Right lobe of liver (tissue), 6 donors: ENCODE results near the gene CMBL. TPM values are rescaled to one million over a fixed set of nuclear protein-coding genes. Genes with fewer than 3 reads are reported as not detected.
"Not testable (repeated sequence)": the region's sequence is repeated elsewhere in the genome, so short reads cannot be mapped to it uniquely, and the experiment has no call there.

Experiments used
- ATAC-seq, 4 donors: fragments of 200-7000 bp; cut with Tn5 transposase; one replicate each; pipeline ENCODE4 v1.9.1; 2020; ENCODE audit warnings: mild to moderate bottlenecking in 4 of 4, moderate library complexity in 4 of 4
- DNase-seq, 3 donors: peaks; one replicate each; pipeline ENCODE4 v3.0.0-alpha.2; 2020
- H3K27ac ChIP-seq, 3 donors: fragments of 200-600 bp; one replicate each; pipeline ENCODE4 v1.8.0; 2022
- H3K27me3 ChIP-seq, 2 donors: fragments of 200-600 bp; one replicate each; pipeline ENCODE4 v1.8.0; 2022
- H3K36me3 ChIP-seq, 4 donors: fragments of 200-600 bp; sonication (generic) in 1 of 4; one replicate each; pipeline versions ENCODE4 v1.5.1 to v1.8.0; 2017 to 2022; ENCODE audit warnings: control low read depth in 1 of 4
- H3K4me1 ChIP-seq, 4 donors: fragments of 200-600 bp; sonication (generic) in 1 of 4; one replicate each; pipeline versions ENCODE4 v1.5.1 to v1.8.0; 2017 to 2022; ENCODE audit warnings: control low read depth in 1 of 4
- H3K4me3 ChIP-seq, 3 donors: fragments of 200-600 bp; one replicate each; pipeline ENCODE4 v1.8.0; 2022
- H3K9me3 ChIP-seq, 4 donors: fragments of 200-600 bp; sonication (generic) in 1 of 4; one replicate each; pipeline versions ENCODE4 v1.5.1 to v1.8.0; 2017 to 2022; ENCODE audit warnings: control low read depth in 1 of 4
- POLR2A ChIP-seq: fragments of 450-650 bp; IDR thresholded peaks from one replicate; pipeline ENCODE4 v1.6.1; 2017; ENCODE audit warnings: antibody characterized with exemption, mild to moderate bottlenecking
- WGBS: methylation state at CpG from one replicate; pipeline ENCODE4 v1.1.6; 2018; ENCODE audit warnings: low coverage, low lambda C conversion rate; ENCODE audit not compliant: insufficient coverage; ENCODE audit errors: missing lambda C conversion rate; 5-methylcytosine and 5-hydroxymethylcytosine counted together
- intact Hi-C, 2 donors: fragments of 100-400 bp; cut with DNase I; formaldehyde crosslinking; loops; one replicate each; pipeline versions ENCODE4 v1.11.2 to v1.14.1; 2022
- total RNA-seq, 6 experiments: library from RNA; depleted of rRNA in 2 of 6; stranded (reverse); fragments of >200 nt in 2 of 6; fragmentation: NEBNext Ultra II Directional in 3 of 6; extraction: Animal tissue kit (Norgen Biotek cat#: 25700) in 3 of 6; gene quantifications; one replicate each; pipeline versions ENCODE4 v1.1.0 to v1.2.4, GENCODE V29; 2016 to 2023
- TF ChIP-seq, protein P1 (sequence below), 4 donors: fragments of 200-600 bp in 3 of 4; fragments of 450-650 bp in 1 of 4; IDR thresholded peaks; one replicate each; pipeline versions ENCODE4 v1.5.1 to v1.8.0; 2016 to 2022; ENCODE audit warnings: antibody characterized with exemption in 4 of 4, mild to moderate bottlenecking in 2 of 4
- donor health status: DM: no; HTN: yes; CAD: no.
- donor health status: DM: no; HTN: no; CAD: no.
- donor health status: DM: no; HTN: no; CAD: no.
- donor health status: DM: no; HTN: yes; CAD: no.
- donor health status: DM: no; HTN: yes; CAD: no.

Gene CMBL
- total RNA-seq, 6 experiments from 2014 or later: 29.4 to 206 (median 97.7) TPM

DNA sequence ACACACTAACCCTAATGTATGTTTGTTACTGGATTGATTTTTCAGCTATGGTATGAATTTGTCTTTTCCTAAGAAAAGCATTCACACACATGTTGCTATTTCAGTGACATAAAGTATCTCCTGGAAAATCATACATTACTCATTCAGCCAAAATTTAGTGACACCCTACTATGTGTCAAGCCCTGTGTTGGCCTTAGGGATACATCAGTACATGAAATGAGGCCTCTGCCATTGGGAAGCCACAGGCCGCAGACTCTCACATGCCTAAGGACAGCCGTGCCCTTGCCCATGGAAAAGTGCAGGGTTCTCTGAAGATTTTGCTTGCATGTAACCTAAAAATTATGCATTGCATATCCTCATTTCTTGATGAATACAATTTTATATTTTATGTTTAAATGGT is 40.6 kb upstream of the CMBL start:
- H3K4me1 ChIP-seq: peaks cover 0 to 7% (median 0%) of the 10 kb centered on the region in 4 donors
- H3K36me3 ChIP-seq: no peaks in the 10 kb centered on the region
- H3K27me3 ChIP-seq: no peaks in the 10 kb centered on the region
- H3K4me3 ChIP-seq: no peak overlapping the region
- TF ChIP-seq POLR2A: no peak
- TF ChIP-seq, protein P1, sequence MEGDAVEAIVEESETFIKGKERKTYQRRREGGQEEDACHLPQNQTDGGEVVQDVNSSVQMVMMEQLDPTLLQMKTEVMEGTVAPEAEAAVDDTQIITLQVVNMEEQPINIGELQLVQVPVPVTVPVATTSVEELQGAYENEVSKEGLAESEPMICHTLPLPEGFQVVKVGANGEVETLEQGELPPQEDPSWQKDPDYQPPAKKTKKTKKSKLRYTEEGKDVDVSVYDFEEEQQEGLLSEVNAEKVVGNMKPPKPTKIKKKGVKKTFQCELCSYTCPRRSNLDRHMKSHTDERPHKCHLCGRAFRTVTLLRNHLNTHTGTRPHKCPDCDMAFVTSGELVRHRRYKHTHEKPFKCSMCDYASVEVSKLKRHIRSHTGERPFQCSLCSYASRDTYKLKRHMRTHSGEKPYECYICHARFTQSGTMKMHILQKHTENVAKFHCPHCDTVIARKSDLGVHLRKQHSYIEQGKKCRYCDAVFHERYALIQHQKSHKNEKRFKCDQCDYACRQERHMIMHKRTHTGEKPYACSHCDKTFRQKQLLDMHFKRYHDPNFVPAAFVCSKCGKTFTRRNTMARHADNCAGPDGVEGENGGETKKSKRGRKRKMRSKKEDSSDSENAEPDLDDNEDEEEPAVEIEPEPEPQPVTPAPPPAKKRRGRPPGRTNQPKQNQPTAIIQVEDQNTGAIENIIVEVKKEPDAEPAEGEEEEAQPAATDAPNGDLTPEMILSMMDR (IDR thresholded peaks at IDR 0.05): no peak
- no peak overlapping the region for H3K27ac ChIP-seq
- no peaks in the 10 kb centered on the region for H3K9me3 ChIP-seq
- intact Hi-C loops: no loop called here
- no peak for DNase-seq
- no peak for ATAC-seq
- 100% methylated on average over 2 of the region's 2 CpGs for WGBS

DNA sequence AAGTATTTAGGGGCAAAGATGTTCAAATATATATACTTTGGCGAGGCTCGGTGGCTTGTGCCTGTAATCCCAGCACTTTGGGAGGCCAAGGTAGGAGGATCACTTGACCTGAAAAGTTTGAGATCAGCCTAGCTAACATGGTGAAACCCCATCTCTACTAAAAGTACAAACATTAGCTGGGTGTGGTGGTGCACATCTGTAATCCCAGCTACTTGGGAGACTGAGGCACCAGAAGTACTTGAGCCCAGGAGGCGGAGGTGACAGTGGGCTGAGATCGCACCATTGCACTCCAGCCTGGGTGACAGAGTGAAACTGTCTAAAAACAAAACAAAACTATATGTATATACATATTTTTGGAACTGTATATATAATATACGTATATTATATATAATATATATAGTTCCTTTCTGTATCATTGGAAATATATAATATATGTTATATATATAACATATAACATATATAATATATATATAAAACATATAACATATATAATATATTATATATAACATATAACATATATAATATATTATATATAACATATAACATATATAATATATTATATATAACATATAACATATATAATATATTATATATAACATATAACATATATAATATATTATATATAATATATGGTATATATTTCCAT is 36.9 kb upstream of the CMBL start:
- H3K4me1 ChIP-seq, H3K36me3 ChIP-seq, H3K27me3 ChIP-seq, intact Hi-C loops, ATAC-seq, H3K9me3 ChIP-seq, H3K4me3 ChIP-seq, H3K27ac ChIP-seq, DNase-seq: not testable (repeated sequence)
- WGBS: 98% methylated on average over 5 of the region's 5 CpGs

DNA sequence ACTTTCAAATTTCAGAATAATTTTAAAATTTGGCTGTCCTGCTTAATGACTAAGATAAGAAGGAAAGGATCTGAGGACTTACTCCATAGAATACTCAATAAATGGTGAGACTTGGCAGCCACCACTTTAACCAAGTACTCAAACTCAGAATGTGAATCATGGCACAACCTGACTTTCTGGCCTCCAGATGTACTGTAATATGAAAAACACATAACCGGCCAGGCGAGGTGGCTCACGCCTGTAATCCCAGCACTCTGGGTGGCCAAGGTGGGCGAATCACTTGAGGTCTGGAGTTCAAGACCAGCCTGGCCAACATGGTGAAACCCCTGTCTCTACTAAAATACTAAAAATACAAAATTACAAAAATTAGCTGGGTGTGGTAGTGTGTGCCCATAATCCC is 35.8 kb upstream of the CMBL start:
- ATAC-seq (no peak), DNase-seq (no peak)
- H3K36me3 ChIP-seq: no peaks in the 10 kb centered on the region
- H3K4me1 ChIP-seq: no peaks in the 10 kb centered on the region
- H3K4me3 ChIP-seq: no peak overlapping the region
- WGBS: 84% methylated on average over 3 of the region's 4 CpGs
- no peaks in the 10 kb centered on the region for H3K9me3 ChIP-seq
- no peak overlapping the region for H3K27ac ChIP-seq
- intact Hi-C loops: no loop called here
- no peaks in the 10 kb centered on the region for H3K27me3 ChIP-seq
- TF ChIP-seq, protein P1 (IDR thresholded peaks at IDR 0.05): no peak
- TF ChIP-seq POLR2A: no peak

DNA sequence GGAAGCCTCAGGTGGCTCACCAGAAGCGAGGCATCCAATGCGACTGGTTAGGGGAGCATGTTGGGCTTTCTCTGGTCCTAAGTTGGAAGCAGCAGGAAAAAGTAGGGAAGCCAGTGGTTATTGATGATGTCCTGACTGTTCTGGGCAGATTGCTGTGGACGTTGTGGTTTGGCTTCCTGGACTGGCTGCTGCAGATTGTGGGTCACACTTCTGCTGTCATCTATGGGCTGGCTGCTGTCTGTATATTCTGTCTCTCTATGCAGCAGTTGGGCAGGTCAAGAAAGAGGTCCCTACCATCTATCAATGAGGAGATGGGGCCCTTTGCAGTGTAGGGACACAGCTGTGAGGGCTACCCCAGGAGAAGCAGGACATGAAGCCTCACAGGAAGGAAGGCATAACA is 32.3 kb upstream of the CMBL start:
- 67% methylated on average over 1 of the region's 3 CpGs for WGBS
- no peak for TF ChIP-seq POLR2A
- TF ChIP-seq, protein P1 (IDR thresholded peaks at IDR 0.05): no peak

DNA sequence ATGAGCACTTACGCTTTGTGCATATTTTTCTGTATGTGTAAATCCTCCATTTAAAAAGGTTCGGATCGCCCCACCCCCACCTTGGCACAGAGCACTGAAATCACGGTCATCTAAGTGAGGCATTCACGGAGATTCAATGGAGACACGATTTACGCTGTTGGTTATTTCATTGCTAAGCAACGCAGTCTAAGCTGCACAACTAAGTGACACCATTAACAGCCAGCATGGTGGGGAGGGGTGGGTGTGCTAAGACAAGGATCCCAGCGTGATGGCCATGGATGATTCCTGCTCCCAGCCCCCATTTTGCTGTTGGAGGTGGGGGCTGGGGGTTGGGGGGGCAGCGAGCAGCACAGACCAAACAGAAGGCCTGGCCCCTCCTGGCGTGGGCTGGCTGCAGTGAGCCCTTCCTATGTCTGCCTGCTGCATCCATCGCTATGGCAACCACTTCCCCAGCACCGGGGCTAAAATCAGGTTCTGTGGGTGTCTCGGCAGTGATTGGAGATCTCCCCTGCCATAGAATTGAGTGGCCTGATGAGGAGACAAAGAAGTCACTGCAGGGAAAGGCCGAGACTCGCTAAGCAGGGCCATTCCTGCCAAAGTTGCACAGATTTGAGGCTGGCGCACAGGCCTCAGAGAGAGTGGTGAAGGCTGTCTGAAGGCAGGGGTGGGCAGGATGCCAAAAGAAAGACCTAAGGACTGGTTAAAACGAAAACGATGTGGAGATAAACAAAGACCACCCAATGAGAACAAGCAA is 31.5 kb upstream of the CMBL start:
- WGBS: 73% methylated on average over 15 of the region's 19 CpGs
- TF ChIP-seq, protein P1 (IDR thresholded peaks at IDR 0.05): no peak
- no peak for TF ChIP-seq POLR2A
- ATAC-seq (no peak), DNase-seq (no peak)
- Histone ChIP-seq H3K27ac (no peak overlapping the region), H3K9me3 (no peaks in the 10 kb centered on the region), H3K27me3 (no peaks in the 10 kb centered on the region), H3K4me3 (no peak overlapping the region), H3K36me3 (no peaks in the 10 kb centered on the region), H3K4me1 (peaks cover 0 to 19% (median 4%) of the 10 kb centered on the region in 4 donors)
- intact Hi-C loops: no loop called here

More for the DNA sequence above, 32.3 kb upstream of the CMBL start:
- Histone ChIP-seq H3K4me3 (no peak overlapping the region), H3K36me3 (no peaks in the 10 kb centered on the region), H3K4me1 (peaks cover 0 to 17% (median 4%) of the 10 kb centered on the region in 4 donors), H3K27ac (no peak overlapping the region), H3K27me3 (no peaks in the 10 kb centered on the region), H3K9me3 (no peaks in the 10 kb centered on the region)
- ATAC-seq (no peak), DNase-seq (no peak)
- intact Hi-C loops: no loop called here
